GM12873 (cell line): Measurements from ENCODE around the gene TMEM232.

Experiments
- CTCF ChIP-seq: IDR thresholded peaks from 2 replicates; pipeline ENCODE4 v1.5.1; 2012; ENCODE audit warnings: low read depth, mild to moderate bottlenecking, moderate library complexity, low read length, control low read depth; ENCODE audit not compliant: insufficient read depth; ENCODE audit errors: missing control alignments

Gene TMEM232

GRCh38 chr5:110703481-110703880, 23.0 kb downstream of the TMEM232 start:
- TF ChIP-seq CTCF: no peak

GRCh38 chr5:110702704-110703103, 23.8 kb downstream of the TMEM232 start:
- TF ChIP-seq CTCF: no peak

- TF ChIP-seq CTCF: no peak
These were observed 24.2 kb downstream of the TMEM232 start for GRCh38 chr5:110702300-110702699.

- no peak for TF ChIP-seq CTCF
These were observed 39.0 kb downstream of the TMEM232 start for GRCh38 chr5:110687485-110687884.

GRCh38 chr5:110686270-110686669, 40.2 kb downstream of the TMEM232 start:
- no peak for TF ChIP-seq CTCF

- TF ChIP-seq CTCF: no peak
These were observed 44.5 kb downstream of the TMEM232 start for GRCh38 chr5:110681953-110682352.

- TF ChIP-seq CTCF: no peak
These were observed 45.4 kb downstream of the TMEM232 start for GRCh38 chr5:110681109-110681508.
